HG03066 (cell line): Measurements from ENCODE around the gene FAM117B.
"Not testable (repeated sequence)": the region's sequence is repeated elsewhere in the genome, so short reads cannot be mapped to it uniquely, and the experiment has no call there.

ENCODE experiments used
- ATAC-seq: cut with Tn5 transposase; IDR thresholded peaks from one replicate; pipeline ENCODE4 v1.9.1; 2021; ENCODE audit warnings: low read depth; ENCODE audit not compliant: unreplicated experiment

Gene FAM117B

DNA sequence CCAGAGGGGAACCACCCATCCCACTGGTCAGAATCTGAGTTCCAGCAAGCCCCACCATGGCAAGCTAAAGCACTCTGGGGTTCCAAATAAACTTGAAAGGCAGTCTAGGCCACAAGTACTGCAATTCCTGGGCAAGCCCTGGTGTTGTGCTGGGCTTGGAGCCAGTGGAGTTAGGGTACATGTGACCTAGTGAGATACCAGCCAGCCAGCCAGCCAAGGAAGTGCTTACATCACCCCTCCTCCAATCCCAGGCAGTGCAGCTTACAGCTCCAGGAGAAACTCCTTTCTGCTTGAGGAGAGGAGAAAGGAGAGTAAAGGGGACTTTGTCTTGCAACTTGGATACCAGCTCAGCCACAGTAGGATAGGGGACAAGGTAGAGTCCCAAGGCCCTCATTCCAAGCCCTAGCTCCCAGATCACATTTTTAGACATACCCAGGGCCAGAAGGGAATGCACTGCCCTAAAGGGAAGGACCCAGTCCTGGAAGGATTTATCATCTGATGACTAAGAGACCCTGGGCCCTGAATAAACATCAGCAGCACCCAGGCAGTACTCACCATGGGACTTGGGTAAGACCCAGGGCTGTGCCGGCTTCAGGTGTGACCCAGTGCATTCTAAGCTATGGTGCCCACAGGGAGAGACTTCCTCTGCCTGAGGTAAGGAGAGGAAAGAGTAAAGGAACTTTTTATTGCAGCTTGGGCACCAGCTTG lies 172.8 kb downstream of the FAM117B start:
- ATAC-seq, result not testable (repeated sequence)

DNA sequence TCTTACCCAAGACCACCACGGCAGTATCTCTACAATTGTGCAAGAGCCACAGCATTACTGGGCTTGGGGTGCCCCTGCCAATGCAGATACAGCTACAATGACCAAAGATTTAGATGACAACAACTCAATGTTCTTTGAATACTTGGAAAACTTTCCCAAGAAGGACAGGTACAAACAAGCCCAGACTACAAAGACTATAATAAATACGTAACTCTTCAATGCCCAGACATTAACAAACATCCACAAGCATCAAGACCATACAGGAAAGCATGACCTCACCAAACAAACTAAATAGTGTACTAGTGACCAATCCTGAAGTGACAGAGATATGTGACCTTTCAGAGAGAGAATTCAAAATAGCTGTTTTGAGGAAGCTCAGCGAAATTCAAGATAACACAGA lies 174.0 kb downstream of the FAM117B start:
- ATAC-seq, result no peak

DNA sequence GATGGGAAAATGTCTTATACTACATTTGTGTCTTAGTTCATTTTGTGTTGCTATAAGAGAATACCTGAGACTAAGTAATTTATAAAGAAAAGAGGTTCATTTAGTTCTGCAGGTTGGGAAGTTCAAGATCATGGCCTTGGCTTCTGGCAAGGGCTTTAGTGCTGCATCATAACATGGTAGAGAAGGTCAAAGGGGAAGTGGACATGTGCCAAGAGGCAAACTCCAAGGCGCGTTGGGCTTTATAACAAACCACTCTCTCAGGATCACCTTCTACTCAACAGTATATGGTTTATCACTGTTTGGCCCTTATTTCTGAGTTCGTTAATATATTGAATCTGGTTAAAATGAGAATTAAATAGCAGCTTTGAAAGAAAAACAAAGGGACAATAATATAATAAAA lies 178.6 kb downstream of the FAM117B start:
- ATAC-seq, result no peak

DNA sequence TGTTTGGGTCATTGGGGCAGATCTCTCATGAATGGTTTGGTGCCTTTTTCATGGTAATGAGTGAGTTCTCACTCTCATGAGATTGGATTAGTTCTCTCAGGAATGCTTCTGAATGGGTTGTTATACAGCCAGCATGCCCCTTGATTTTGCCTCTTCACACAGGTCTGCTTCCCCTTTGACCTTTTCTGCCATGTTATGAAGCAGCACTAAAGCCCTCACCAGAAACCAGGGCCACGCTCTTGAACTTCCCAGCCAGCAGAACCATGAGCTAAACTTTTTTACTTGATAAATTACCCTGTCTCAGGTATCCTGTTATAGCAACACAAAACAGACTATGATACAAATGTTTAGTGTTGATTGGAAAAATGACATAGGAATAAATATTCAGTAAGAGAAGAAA lies 179.5 kb downstream of the FAM117B start:
- no peak for ATAC-seq

DNA sequence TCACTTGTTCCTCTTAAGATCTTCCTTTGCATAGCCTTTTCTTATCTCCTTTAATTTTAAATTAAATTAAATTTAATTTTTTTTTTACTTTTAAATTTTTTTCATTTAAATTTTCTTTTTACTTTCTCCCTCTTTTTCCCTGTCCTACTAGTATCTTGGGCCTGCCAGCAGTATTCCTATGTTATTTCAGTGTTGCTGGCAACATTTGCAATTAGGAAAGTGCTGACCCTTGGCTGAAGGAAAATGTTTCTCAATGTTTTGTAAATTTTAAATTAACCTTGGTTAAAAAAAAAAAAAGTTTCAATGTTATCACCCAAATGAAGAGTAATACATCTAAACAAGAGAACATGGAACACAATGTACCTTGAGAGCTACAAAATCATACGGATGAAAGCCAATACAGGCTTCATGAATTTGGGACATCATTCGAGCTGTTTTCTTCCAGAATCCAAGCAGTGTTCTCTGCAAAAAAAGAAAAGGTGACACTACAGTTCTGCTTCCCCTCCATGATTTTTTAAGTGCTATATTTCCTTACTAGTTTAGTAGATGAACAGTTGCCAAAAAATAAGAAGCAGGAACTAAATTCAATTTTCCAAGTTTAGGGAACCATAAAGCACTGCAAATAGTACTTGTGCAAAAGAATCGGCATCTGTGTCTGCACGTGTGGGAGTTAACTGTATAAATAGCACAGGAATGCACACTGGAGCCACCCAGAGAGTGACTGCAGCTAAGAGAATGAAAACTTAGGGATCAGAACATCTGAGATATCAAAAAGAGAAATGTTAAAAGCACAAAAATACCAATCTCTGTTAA lies 181.0 kb downstream of the FAM117B start:
- ATAC-seq, result no peak

DNA sequence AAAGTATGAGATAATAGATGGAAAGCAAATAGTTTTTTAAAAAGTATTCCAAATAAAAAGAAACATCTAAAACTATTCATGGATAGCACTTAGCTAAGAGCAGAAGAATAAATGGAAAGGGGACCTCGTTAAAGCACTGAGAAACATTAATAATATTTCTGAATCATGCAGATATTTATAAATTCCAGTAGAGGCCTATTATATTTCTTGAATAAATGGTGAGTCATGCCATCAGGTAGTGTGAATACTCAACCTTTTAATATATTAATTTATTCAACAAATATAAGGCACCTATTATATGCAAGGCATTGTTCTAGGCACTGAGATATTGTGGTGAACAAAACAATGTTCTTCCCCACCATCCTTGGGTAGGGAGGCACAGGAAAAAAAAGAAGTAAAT lies 183.0 kb downstream of the FAM117B start:
- no peak for ATAC-seq

DNA sequence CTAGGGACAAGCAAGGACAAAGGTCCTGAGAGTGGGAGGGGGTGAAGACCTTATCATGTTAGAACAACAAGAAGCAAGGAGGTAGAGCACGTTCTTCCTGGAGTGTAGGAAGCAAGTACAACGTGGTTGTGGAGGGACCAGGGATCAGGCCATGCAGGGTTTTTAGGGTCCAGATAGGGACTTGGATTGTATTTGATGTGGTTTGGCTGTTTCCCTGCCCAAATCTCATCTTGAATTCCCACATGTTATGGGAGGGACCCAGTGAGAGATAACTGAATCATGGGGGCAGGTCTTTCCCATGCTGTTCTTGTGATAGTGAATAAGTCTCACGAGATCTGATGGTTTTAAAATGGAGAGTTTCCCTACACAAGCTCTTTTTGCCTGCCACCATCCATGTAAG lies 183.6 kb downstream of the FAM117B start:
- ATAC-seq, result no peak
